GM23338 (cell line): ENCODE measurements around the gene APBA2. TPM values are rescaled to one million over a fixed set of nuclear protein-coding genes. Genes with fewer than 3 reads are reported as not detected.
A peak's percentile ranks its signal among the peaks of the same experiment; 100 is the strongest.

ENCODE experiments used
- ATAC-seq: fragments of 200-7000 bp; cut with Tn5 transposase; 3 replicates; pipeline ENCODE4 v1.9.1; 2020
- DNase-seq: peaks from one replicate; pipeline ENCODE4 v3.0.0-alpha.2; 2015; ENCODE audit warnings: low spot score
- H2AFZ ChIP-seq: fragments of 200-600 bp; sonication (generic); 2 replicates; pipeline ENCODE4 v1.8.0; 2016; ENCODE audit warnings: antibody characterized with exemption, mild to moderate bottlenecking, moderate library complexity
- H3F3A ChIP-seq: fragments of 200-600 bp; sonication (generic); replicated peaks from 2 replicates; pipeline ENCODE4 v1.8.0; 2017; ENCODE audit warnings: antibody characterized with exemption, mixed run types, low read depth
- H3K27ac ChIP-seq: fragments of 200-600 bp; sonication (generic); 2 replicates; pipeline ENCODE4 v1.6.1; 2016; ENCODE audit warnings: low read depth
- H3K27me3 ChIP-seq: fragments of 200-600 bp; sonication (generic); 2 replicates; pipeline ENCODE4 v1.8.0; 2016; ENCODE audit warnings: mild to moderate bottlenecking, mixed run types, moderate library complexity; ENCODE audit not compliant: insufficient read depth
- H3K36me3 ChIP-seq: fragments of 200-600 bp; sonication (generic); 2 replicates; pipeline ENCODE4 v1.8.0; 2016; ENCODE audit warnings: mild to moderate bottlenecking; ENCODE audit not compliant: insufficient read depth
- H3K4me1 ChIP-seq: fragments of 200-600 bp; sonication (generic); 2 replicates; pipeline ENCODE4 v1.8.0; 2016; ENCODE audit warnings: mild to moderate bottlenecking, moderate library complexity; ENCODE audit not compliant: insufficient read depth
- H3K4me2 ChIP-seq: fragments of 200-600 bp; sonication (generic); 2 replicates; pipeline ENCODE4 v1.7.1; 2017; ENCODE audit warnings: mixed run types
- H3K4me3 ChIP-seq: fragments of 200-600 bp; sonication (generic); 2 replicates; pipeline ENCODE4 v1.6.1; 2016; ENCODE audit warnings: mixed run types
- H3K79me2 ChIP-seq: fragments of 200-600 bp; sonication (generic); replicated peaks from 2 replicates; pipeline ENCODE4 v1.8.0; 2017; ENCODE audit warnings: mild to moderate bottlenecking; ENCODE audit not compliant: insufficient read depth
- H3K9me2 ChIP-seq: fragments of 200-600 bp; sonication (generic); 2 replicates; pipeline ENCODE4 v1.8.0; 2017; ENCODE audit not compliant: insufficient read depth
- H4K20me1 ChIP-seq: fragments of 200-600 bp; sonication (generic); replicated peaks from 2 replicates; pipeline ENCODE4 v1.8.0; 2017; ENCODE audit warnings: mild to moderate bottlenecking; ENCODE audit not compliant: insufficient read depth
- H3K27ac Mint-ChIP-seq: 2 replicates; pipeline ENCODE4 v1.8.0; 2020; ENCODE audit warnings: inconsistent platforms, mild to moderate bottlenecking, moderate library complexity, mixed read lengths
- H3K27me3 Mint-ChIP-seq: 3 replicates; pipeline ENCODE4 v1.8.0; 2022; ENCODE audit warnings: low read depth, mild to moderate bottlenecking, moderate library complexity, mixed read lengths, inconsistent platforms; ENCODE audit not compliant: insufficient read depth, poor library complexity
- H3K36me3 Mint-ChIP-seq: 3 replicates; pipeline ENCODE4 v1.8.0; 2021; ENCODE audit warnings: low read depth, mild to moderate bottlenecking, inconsistent platforms, moderate library complexity, mixed read lengths
- H3K4me1 Mint-ChIP-seq: 3 replicates; pipeline ENCODE4 v1.8.0; 2020; ENCODE audit warnings: mild to moderate bottlenecking, inconsistent platforms, mixed read lengths
- H3K4me3 Mint-ChIP-seq: 3 replicates; pipeline ENCODE4 v1.8.0; 2021; ENCODE audit warnings: moderate library complexity, mild to moderate bottlenecking, inconsistent platforms, mixed read lengths
- H3K9me3 Mint-ChIP-seq: 3 replicates; pipeline ENCODE4 v1.8.0; 2020; ENCODE audit warnings: moderate library complexity, mild to moderate bottlenecking, inconsistent platforms, mixed read lengths
- CREB1 ChIP-seq: fragments of 250-450 bp; sonication (Bioruptor Pico); IDR thresholded peaks from 2 replicates; pipeline ENCODE4 v1.5.0; 2020; ENCODE audit warnings: low read depth, mild to moderate bottlenecking, moderate library complexity
- EZH2 ChIP-seq: fragments of 200-600 bp; sonication (generic); IDR thresholded peaks from one replicate; pipeline ENCODE4 v1.8.0; 2017; ENCODE audit warnings: antibody characterized with exemption, mild to moderate bottlenecking, low read depth; ENCODE audit not compliant: unreplicated experiment
- EZH2phosphoT487 ChIP-seq: fragments of 200-600 bp; sonication (generic); IDR thresholded peaks from one replicate; pipeline ENCODE4 v1.8.1; 2018; ENCODE audit warnings: antibody characterized with exemption; ENCODE audit not compliant: unreplicated experiment
- NANOG ChIP-seq: IDR thresholded peaks from 2 replicates; pipeline ENCODE4 v1.6.1; 2016; ENCODE audit warnings: antibody characterized with exemption, borderline replicate concordance
- POLR2AphosphoS5 ChIP-seq: IDR thresholded peaks from 2 replicates; pipeline ENCODE4 v1.6.1; 2016; ENCODE audit warnings: antibody characterized with exemption, low read depth
- STAT1 ChIP-seq: IDR thresholded peaks from one replicate; pipeline ENCODE4 v1.6.1; 2016; ENCODE audit warnings: antibody characterized with exemption; ENCODE audit not compliant: unreplicated experiment
- ZNF114 ChIP-seq: fragments of 250-450 bp; sonication (Bioruptor Pico); IDR thresholded peaks from 2 replicates; pipeline ENCODE4 v1.5.0; 2020; ENCODE audit warnings: mild to moderate bottlenecking, moderate library complexity
- ZNF331 ChIP-seq: fragments of 250-450 bp; sonication (Bioruptor Pico); IDR thresholded peaks from 2 replicates; pipeline ENCODE4 v1.5.0; 2020; ENCODE audit warnings: low read depth, mild to moderate bottlenecking, moderate library complexity
- polyA plus RNA-seq: library from polyadenylated mRNA; unstranded; fragments of >200 nt; fragmentation: Nextera tagmentation; extraction: Ambion mirVana; gene quantifications from 2 replicates; pipeline ENCODE4 v1.2.1, GENCODE V29; 2016
- total RNA-seq: library from RNA; depleted of rRNA; stranded (reverse); fragments of >200 nt; shearing (Covaris generic); gene quantifications from 2 replicates; pipeline ENCODE4 v1.2.3, GENCODE V29; 2014
- TF ChIP-seq, protein P1 (sequence below): IDR thresholded peaks from 2 replicates; pipeline ENCODE4 v1.6.1; 2016; ENCODE audit warnings: antibody characterized with exemption
- TF ChIP-seq, protein P2 (sequence below): fragments of 250-450 bp; sonication (Bioruptor Pico); IDR thresholded peaks from 2 replicates; pipeline ENCODE4 v1.5.0; 2020; ENCODE audit warnings: mild to moderate bottlenecking, moderate library complexity
- TF ChIP-seq, protein P3 (sequence below): IDR thresholded peaks from one replicate; pipeline ENCODE4 v1.6.1; 2018; ENCODE audit warnings: antibody characterized with exemption; ENCODE audit not compliant: unreplicated experiment

The APBA2 gene
- total and polyA plus RNA-seq, 2 experiments from 2014 or later: 5.9 to 24.7 TPM

DNA sequence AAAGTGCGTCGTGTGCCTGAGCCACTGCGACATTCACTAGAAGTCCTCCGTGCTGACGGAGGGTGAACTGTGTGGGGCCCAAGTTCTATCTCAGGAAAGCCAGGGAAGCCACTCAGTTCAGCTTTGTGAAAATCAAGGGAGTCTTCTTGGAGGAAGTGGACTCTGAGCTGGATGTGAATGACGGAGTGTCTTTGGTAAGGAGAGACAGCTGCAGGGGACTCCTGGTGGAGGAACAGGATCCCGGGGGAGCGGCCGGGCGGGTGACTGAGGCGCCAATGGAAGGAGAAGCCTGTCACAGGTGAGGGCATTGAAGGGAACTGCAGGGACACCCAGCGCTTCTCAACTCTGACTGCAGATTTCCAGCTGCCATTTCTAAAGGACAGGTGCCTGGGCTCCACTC lies 75.6 kb downstream of the APBA2 start:
- Mint-ChIP-seq H3K27me3 (peaks cover 2% of the 10 kb centered on the region), H3K4me3 (no peak overlapping the region), H3K27ac (no peak overlapping the region), H3K9me3 (no peaks in the 10 kb centered on the region), H3K36me3 (no peaks in the 10 kb centered on the region; the same call in 2 of the 3 replicates), H3K4me1 (no peaks in the 10 kb centered on the region)
- Histone ChIP-seq H4K20me1 (no peaks in the 10 kb centered on the region), H3K4me3 (no peak overlapping the region), H3K27me3 (no peaks in the 10 kb centered on the region), H3K36me3 (no peaks in the 10 kb centered on the region), H3K4me1 (no peaks in the 10 kb centered on the region), H3K9me2 (no peaks in the 10 kb centered on the region), H3K4me2 (no peak overlapping the region), H2AFZ (no peak overlapping the region), H3K79me2 (no peaks in the 10 kb centered on the region), H3K27ac (no peak overlapping the region), H3F3A (no peaks in the 10 kb centered on the region)
- no peak for TF ChIP-seq ZNF114 (CRISPR knock-in tag)
- TF ChIP-seq STAT1: no peak
- TF ChIP-seq ZNF331 (CRISPR knock-in tag): no peak
- TF ChIP-seq NANOG: no peak
- no peak for TF ChIP-seq EZH2phosphoT487
- TF ChIP-seq CREB1 (CRISPR knock-in tag): no peak
- no peak for TF ChIP-seq POLR2AphosphoS5
- TF ChIP-seq EZH2: no peak
- TF ChIP-seq, protein P1, sequence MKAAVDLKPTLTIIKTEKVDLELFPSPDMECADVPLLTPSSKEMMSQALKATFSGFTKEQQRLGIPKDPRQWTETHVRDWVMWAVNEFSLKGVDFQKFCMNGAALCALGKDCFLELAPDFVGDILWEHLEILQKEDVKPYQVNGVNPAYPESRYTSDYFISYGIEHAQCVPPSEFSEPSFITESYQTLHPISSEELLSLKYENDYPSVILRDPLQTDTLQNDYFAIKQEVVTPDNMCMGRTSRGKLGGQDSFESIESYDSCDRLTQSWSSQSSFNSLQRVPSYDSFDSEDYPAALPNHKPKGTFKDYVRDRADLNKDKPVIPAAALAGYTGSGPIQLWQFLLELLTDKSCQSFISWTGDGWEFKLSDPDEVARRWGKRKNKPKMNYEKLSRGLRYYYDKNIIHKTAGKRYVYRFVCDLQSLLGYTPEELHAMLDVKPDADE: no peak
- peak; percentile 30 for DNase-seq
- ATAC-seq: peak; percentile 75

DNA sequence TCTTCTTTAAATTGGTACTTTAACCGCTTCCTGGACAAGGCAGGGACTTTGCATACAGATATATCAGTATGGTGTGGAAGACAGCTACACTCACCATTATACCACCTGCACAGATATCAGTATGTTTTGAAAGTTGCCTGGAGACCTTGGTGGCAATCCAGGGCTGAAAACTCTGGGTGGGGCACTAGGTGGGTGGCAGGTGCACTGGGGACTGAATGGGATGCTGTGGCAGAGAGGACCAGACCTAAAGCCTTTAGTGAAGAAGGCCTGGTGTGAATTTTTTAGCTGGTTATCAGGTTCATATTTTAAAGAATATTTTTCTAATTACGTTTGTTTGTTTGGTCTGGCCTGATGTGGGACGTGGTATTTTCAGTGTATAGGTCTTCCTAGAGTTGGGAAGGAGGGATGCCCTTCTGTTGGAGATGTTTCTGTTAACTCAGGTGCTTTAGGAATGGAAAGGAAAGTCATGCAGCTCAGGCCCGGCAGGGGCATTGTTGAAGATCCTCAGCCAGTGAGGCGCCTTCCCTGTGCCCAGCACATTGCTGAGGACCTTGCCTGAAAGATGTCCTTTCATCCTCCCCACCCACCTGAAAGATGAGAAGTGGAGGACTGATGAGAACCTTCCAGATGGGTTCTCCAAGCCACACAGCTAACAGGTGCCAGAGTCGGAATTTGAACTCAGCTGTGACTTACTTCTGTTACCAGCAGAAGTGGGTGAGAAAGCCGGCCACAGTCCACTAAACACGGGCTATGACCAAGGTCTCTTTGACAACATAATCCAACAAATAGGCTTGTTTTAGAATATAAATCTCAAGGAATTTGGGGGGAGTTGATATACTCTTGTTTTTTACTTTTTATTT lies 77.3 kb downstream of the APBA2 start:
- Histone ChIP-seq H3K27ac (no peak overlapping the region), H3K9me2 (no peaks in the 10 kb centered on the region), H3K4me1 (no peaks in the 10 kb centered on the region), H3K36me3 (no peaks in the 10 kb centered on the region), H3K4me2 (no peak overlapping the region), H4K20me1 (no peaks in the 10 kb centered on the region), H2AFZ (no peak overlapping the region), H3K79me2 (no peaks in the 10 kb centered on the region), H3F3A (no peaks in the 10 kb centered on the region), H3K4me3 (no peak overlapping the region), H3K27me3 (no peaks in the 10 kb centered on the region)
- H3K27ac Mint-ChIP-seq: no peak overlapping the region
- H3K36me3 Mint-ChIP-seq: no peaks in the 10 kb centered on the region; the same call in 2 of the 3 replicates
- DNase-seq (no peak), ATAC-seq (no peak)
- no peaks in the 10 kb centered on the region for H3K9me3 Mint-ChIP-seq
- no peaks in the 10 kb centered on the region for H3K27me3 Mint-ChIP-seq
- H3K4me3 Mint-ChIP-seq: no peak overlapping the region
- no peaks in the 10 kb centered on the region for H3K4me1 Mint-ChIP-seq
- no peak for TF ChIP-seq CREB1 (CRISPR knock-in tag)
- TF ChIP-seq, protein P2, sequence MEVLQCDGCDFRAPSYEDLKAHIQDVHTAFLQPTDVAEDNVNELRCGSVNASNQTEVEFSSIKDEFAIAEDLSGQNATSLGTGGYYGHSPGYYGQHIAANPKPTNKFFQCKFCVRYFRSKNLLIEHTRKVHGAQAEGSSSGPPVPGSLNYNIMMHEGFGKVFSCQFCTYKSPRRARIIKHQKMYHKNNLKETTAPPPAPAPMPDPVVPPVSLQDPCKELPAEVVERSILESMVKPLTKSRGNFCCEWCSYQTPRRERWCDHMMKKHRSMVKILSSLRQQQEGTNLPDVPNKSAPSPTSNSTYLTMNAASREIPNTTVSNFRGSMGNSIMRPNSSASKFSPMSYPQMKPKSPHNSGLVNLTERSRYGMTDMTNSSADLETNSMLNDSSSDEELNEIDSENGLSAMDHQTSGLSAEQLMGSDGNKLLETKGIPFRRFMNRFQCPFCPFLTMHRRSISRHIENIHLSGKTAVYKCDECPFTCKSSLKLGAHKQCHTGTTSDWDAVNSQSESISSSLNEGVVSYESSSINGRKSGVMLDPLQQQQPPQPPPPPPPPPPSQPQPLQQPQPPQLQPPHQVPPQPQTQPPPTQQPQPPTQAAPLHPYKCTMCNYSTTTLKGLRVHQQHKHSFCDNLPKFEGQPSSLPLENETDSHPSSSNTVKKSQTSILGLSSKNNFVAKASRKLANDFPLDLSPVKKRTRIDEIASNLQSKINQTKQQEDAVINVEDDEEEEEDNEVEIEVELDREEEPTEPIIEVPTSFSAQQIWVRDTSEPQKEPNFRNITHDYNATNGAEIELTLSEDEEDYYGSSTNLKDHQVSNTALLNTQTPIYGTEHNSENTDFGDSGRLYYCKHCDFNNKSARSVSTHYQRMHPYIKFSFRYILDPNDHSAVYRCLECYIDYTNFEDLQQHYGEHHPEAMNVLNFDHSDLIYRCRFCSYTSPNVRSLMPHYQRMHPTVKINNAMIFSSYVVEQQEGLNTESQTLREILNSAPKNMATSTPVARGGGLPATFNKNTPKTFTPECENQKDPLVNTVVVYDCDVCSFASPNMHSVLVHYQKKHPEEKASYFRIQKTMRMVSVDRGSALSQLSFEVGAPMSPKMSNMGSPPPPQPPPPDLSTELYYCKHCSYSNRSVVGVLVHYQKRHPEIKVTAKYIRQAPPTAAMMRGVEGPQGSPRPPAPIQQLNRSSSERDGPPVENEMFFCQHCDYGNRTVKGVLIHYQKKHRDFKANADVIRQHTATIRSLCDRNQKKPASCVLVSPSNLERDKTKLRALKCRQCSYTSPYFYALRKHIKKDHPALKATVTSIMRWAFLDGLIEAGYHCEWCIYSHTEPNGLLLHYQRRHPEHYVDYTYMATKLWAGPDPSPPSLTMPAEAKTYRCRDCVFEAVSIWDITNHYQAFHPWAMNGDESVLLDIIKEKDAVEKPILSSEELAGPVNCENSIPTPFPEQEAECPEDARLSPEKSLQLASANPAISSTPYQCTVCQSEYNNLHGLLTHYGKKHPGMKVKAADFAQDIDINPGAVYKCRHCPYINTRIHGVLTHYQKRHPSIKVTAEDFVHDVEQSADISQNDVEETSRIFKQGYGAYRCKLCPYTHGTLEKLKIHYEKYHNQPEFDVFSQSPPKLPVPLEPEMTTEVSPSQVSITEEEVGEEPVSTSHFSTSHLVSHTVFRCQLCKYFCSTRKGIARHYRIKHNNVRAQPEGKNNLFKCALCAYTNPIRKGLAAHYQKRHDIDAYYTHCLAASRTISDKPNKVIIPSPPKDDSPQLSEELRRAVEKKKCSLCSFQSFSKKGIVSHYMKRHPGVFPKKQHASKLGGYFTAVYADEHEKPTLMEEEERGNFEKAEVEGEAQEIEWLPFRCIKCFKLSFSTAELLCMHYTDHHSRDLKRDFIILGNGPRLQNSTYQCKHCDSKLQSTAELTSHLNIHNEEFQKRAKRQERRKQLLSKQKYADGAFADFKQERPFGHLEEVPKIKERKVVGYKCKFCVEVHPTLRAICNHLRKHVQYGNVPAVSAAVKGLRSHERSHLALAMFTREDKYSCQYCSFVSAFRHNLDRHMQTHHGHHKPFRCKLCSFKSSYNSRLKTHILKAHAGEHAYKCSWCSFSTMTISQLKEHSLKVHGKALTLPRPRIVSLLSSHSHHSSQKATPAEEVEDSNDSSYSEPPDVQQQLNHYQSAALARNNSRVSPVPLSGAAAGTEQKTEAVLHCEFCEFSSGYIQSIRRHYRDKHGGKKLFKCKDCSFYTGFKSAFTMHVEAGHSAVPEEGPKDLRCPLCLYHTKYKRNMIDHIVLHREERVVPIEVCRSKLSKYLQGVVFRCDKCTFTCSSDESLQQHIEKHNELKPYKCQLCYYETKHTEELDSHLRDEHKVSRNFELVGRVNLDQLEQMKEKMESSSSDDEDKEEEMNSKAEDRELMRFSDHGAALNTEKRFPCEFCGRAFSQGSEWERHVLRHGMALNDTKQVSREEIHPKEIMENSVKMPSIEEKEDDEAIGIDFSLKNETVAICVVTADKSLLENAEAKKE (CRISPR knock-in tag): no peak
- no peak for TF ChIP-seq STAT1
- TF ChIP-seq, protein P3, sequence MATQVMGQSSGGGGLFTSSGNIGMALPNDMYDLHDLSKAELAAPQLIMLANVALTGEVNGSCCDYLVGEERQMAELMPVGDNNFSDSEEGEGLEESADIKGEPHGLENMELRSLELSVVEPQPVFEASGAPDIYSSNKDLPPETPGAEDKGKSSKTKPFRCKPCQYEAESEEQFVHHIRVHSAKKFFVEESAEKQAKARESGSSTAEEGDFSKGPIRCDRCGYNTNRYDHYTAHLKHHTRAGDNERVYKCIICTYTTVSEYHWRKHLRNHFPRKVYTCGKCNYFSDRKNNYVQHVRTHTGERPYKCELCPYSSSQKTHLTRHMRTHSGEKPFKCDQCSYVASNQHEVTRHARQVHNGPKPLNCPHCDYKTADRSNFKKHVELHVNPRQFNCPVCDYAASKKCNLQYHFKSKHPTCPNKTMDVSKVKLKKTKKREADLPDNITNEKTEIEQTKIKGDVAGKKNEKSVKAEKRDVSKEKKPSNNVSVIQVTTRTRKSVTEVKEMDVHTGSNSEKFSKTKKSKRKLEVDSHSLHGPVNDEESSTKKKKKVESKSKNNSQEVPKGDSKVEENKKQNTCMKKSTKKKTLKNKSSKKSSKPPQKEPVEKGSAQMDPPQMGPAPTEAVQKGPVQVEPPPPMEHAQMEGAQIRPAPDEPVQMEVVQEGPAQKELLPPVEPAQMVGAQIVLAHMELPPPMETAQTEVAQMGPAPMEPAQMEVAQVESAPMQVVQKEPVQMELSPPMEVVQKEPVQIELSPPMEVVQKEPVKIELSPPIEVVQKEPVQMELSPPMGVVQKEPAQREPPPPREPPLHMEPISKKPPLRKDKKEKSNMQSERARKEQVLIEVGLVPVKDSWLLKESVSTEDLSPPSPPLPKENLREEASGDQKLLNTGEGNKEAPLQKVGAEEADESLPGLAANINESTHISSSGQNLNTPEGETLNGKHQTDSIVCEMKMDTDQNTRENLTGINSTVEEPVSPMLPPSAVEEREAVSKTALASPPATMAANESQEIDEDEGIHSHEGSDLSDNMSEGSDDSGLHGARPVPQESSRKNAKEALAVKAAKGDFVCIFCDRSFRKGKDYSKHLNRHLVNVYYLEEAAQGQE: no peak
- no peak for TF ChIP-seq ZNF114 (CRISPR knock-in tag)
